ENCODE data around the gene PEX14.

The PEX14 gene

DNA sequence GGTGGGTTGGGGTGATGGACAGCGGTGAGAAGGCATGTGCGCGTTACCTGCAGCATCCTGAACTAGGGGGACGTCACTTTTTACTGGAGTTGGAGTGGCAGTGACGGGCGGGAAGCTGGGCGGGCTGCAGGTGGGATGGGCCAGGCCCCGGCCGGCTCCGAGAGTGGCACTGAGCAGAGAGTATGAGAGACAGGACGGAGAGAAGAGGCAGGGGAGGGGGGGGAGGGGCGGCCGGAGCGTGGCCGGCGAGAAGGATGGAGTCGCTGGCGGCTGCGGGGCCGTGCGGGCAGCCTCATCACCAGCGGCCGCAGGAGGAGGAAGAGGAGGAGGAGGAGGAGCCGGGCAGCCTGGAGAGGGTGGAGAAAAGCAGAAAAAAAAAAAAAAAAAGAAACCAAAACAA, 167.2 kb downstream of the PEX14 start:
- Histone ChIP-seq H3K36me3 (ENCODE audit: control insufficient read depth, insufficient read depth, low read length) (no peaks in the 10 kb centered on the region), H3K27ac (ENCODE audit: low read depth, low read length, severe bottlenecking) (no peak overlapping the region), H3K9me3 (ENCODE audit: control insufficient read depth, low read length) (no peaks in the 10 kb centered on the region), H3K4me3 (ENCODE audit: extremely low read depth, insufficient read depth, low read length, poor library complexity, severe bottlenecking) (no peak overlapping the region), H3K4me1 (ENCODE audit: control insufficient read depth, insufficient read depth, low read length, poor library complexity, severe bottlenecking) (no peaks in the 10 kb centered on the region)
- 61 to 84% methylated on average over 4 to 11 of the region's 24 CpGs for WGBS, 2 experiments (ENCODE audit: insufficient coverage in 2 of 2)

DNA sequence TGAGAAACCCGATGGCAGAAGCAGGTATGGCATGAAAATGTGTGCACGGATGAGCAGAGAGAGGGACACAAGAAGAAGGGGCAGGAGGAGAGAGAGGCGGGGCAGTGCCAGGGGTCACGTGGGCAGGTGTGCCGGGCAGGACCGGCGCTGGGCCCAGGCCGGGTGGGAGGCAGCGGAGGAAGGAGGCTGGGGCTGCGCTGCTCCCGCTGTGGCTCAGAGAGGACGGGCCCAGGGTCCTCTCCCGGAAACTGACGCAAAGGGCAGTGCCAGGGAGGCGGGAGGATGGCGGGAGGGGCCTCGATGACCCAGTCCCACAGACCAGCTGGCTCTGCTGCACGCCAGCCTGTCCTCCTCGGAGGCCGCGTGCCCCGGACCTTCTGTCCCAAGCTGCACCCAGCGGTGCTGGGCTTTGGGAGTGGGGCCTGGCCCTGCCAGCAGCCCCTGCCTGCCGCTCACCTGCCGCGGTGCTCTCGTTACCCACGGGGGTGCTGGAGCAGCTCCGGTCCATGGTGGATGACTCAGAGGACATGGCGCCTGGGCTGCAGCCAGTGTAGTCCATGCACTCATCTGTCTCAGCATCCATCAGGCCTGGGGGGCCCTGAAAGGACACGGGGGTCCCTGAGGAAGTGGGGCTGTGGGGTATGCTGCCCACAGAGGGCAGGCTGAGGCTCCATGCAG, 167.8 kb downstream of the PEX14 start:
- no peaks in the 10 kb centered on the region for H3K9me3 ChIP-seq (ENCODE audit: control insufficient read depth, low read length)
- H3K4me3 ChIP-seq (ENCODE audit: extremely low read depth, insufficient read depth, low read length, poor library complexity, severe bottlenecking): no peak overlapping the region
- WGBS, 2 experiments (ENCODE audit: insufficient coverage in 2 of 2): 91 to 95% methylated on average over 23 to 26 of the region's 31 CpGs
- no peaks in the 10 kb centered on the region for H3K4me1 ChIP-seq (ENCODE audit: control insufficient read depth, insufficient read depth, low read length, poor library complexity, severe bottlenecking)
- H3K27ac ChIP-seq (ENCODE audit: low read depth, low read length, severe bottlenecking): no peak overlapping the region
- no peaks in the 10 kb centered on the region for H3K36me3 ChIP-seq (ENCODE audit: control insufficient read depth, insufficient read depth, low read length)

DNA sequence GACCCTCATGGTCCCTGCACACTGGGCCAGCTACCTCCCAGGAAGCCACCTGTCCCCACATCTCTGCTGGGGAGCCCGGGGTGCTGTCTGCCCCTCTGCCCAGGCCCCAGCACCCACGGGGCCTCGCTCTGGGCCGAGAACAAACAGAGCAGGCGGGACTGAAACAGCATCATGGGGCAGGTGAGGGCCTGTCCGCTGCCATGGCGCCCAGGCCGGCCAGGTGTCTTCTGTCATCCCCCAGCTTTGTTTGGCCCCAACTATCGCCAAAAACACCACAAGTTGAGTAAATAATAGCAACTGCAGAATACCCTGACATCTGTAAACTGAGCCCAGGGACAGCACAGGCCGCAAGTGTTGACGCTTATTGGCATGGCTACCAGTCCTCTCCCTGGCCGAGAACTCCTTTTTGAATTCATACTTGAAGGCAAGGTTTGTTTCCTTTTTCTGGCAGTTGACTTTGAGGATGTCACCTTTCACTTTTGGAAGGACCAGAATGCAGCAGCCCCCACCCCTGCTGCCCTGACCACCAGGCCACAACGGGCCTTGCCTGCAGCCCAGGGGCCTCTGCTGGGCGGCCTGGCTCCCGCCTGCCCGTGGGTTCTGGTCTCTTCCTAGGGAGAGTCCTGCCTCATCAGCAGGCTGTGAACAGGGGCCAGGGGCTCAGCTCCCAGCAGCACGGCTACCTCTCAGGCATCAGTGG, 169.0 kb downstream of the PEX14 start:
- H3K4me3 ChIP-seq (ENCODE audit: extremely low read depth, insufficient read depth, low read length, poor library complexity, severe bottlenecking): no peak overlapping the region
- 88 to 94% methylated on average over 13 to 16 of the region's 17 CpGs for WGBS, 2 experiments (ENCODE audit: insufficient coverage in 2 of 2)
- H3K4me1 ChIP-seq (ENCODE audit: control insufficient read depth, insufficient read depth, low read length, poor library complexity, severe bottlenecking): no peaks in the 10 kb centered on the region
- no peaks in the 10 kb centered on the region for H3K36me3 ChIP-seq (ENCODE audit: control insufficient read depth, insufficient read depth, low read length)
- no peak overlapping the region for H3K27ac ChIP-seq (ENCODE audit: low read depth, low read length, severe bottlenecking)
- no peaks in the 10 kb centered on the region for H3K9me3 ChIP-seq (ENCODE audit: control insufficient read depth, low read length)

DNA sequence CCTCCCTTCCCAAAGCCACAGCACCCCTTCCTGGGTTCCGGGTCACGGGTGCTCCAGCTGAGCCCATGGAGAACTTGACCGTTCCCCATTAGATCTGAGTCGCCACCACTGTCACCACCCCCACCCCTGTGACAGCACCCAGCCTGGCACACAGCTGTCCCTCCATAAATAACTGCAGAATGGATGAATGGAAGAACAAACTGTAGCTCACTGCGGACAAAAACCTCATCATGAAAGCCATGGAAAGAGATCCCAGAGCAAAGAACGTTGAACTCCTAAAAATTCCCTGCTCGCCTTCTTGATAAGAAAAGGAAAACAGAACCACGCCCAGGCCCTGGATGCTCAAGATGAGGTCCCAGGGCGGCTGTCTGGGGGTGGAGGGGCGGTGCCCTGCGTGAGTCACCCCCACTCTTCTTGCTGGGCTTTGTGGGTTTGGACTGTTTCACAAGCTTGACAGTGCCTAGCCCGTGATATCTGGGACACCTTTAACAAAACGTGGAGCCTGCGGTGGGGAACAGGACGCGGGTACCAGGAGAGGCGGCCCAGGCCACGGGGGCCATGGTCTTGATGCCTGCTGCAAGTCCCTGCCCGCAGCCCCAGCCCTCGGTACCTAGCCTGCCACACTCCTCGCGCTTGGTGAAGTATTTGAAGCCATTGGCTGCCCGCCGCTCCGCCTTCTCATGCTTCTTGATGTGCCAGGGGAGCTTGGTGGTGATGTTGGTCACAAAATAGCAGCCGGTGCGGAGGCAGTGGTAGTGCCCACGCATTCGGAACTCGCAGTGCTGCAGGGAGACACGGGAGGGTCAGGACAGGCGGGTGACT, 169.8 kb downstream of the PEX14 start:
- H3K36me3 ChIP-seq (ENCODE audit: control insufficient read depth, insufficient read depth, low read length): no peaks in the 10 kb centered on the region
- H3K4me1 ChIP-seq (ENCODE audit: control insufficient read depth, insufficient read depth, low read length, poor library complexity, severe bottlenecking): no peaks in the 10 kb centered on the region
- H3K9me3 ChIP-seq (ENCODE audit: control insufficient read depth, low read length): no peaks in the 10 kb centered on the region
- 96% methylated on average over 24 to 30 of the region's 32 CpGs for WGBS, 2 experiments (ENCODE audit: insufficient coverage in 2 of 2)
- no peak overlapping the region for H3K4me3 ChIP-seq (ENCODE audit: extremely low read depth, insufficient read depth, low read length, poor library complexity, severe bottlenecking)
- no peak overlapping the region for H3K27ac ChIP-seq (ENCODE audit: low read depth, low read length, severe bottlenecking)

DNA sequence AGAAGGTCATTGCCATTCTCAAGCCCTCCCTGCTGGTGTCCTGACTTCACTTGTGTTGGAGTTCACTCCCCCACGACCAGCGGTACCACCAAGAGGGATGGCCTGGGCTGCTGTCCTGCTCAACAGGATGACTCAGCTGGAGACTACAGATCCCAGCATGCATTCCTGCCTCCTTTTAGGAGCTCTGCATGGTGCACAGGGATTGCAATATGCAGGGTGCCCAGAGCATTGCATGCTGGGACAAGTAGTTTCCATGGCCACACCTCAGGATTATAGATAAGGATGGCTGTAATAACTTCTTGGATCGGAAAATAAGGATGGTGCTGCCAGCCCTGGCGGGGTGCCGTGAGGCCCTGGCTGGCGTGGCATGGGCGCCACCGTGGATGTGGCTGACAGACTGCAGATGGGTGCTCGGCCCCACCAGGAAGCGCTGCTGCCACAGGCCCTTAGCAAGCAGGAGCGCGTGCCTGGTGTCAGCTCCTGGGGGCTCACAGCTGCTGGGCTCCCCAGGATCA, 171.7 kb downstream of the PEX14 start:
- Histone ChIP-seq H3K9me3 (ENCODE audit: control insufficient read depth, low read length) (no peaks in the 10 kb centered on the region), H3K36me3 (ENCODE audit: control insufficient read depth, insufficient read depth, low read length) (no peaks in the 10 kb centered on the region), H3K4me1 (ENCODE audit: control insufficient read depth, insufficient read depth, low read length, poor library complexity, severe bottlenecking) (peaks cover 5% of the 10 kb centered on the region), H3K4me3 (ENCODE audit: extremely low read depth, insufficient read depth, low read length, poor library complexity, severe bottlenecking) (no peak overlapping the region), H3K27ac (ENCODE audit: low read depth, low read length, severe bottlenecking) (no peak overlapping the region)
- 89% methylated on average over 12 of the region's 12 CpGs for WGBS, 2 experiments (ENCODE audit: insufficient coverage in 2 of 2)

DNA sequence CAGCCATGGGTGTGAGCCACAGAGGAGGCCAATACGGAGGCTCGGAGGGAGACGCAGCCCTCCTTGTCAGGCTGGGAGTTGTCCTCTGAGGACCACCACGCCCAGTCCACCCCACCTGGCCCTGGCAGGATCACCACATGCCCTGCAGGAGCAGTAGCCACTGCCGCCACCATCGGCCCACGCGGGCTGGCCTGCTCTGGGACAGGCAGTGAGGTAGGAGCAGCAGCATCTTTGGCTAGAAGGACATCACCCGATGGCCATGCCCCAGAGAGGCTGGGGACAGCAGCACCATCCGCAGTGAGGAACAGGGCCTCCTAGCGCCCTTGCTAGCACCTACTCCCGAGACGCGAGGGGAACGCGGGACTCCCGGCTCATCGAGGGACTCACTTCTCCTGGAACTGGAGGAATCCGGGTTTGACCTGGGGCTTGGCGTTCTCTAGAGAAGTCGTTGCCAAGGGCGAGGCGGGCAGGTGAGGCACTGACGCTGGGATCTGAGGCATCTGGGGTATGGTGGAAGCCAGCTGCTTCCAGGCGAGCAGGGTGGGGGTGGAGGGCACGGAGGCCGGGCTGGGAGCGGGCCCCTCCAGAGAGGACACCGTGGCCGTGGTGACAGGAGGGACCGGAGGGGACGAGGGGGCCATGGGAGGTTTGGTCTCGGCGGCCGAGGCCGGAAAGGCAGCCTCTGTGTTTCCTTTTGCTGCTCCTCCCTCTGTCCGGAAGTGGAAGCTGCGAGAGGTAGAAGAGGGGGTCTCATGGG, 172.8 kb downstream of the PEX14 start:
- H3K9me3 ChIP-seq (ENCODE audit: control insufficient read depth, low read length): no peaks in the 10 kb centered on the region
- no peak overlapping the region for H3K4me3 ChIP-seq (ENCODE audit: extremely low read depth, insufficient read depth, low read length, poor library complexity, severe bottlenecking)
- H3K36me3 ChIP-seq (ENCODE audit: control insufficient read depth, insufficient read depth, low read length): no peaks in the 10 kb centered on the region
- H3K27ac ChIP-seq (ENCODE audit: low read depth, low read length, severe bottlenecking): no peak overlapping the region
- peaks cover 11% of the 10 kb centered on the region for H3K4me1 ChIP-seq (ENCODE audit: control insufficient read depth, insufficient read depth, low read length, poor library complexity, severe bottlenecking)
- 95 to 97% methylated on average over 24 to 32 of the region's 38 CpGs for WGBS, 2 experiments (ENCODE audit: insufficient coverage in 2 of 2)

DNA sequence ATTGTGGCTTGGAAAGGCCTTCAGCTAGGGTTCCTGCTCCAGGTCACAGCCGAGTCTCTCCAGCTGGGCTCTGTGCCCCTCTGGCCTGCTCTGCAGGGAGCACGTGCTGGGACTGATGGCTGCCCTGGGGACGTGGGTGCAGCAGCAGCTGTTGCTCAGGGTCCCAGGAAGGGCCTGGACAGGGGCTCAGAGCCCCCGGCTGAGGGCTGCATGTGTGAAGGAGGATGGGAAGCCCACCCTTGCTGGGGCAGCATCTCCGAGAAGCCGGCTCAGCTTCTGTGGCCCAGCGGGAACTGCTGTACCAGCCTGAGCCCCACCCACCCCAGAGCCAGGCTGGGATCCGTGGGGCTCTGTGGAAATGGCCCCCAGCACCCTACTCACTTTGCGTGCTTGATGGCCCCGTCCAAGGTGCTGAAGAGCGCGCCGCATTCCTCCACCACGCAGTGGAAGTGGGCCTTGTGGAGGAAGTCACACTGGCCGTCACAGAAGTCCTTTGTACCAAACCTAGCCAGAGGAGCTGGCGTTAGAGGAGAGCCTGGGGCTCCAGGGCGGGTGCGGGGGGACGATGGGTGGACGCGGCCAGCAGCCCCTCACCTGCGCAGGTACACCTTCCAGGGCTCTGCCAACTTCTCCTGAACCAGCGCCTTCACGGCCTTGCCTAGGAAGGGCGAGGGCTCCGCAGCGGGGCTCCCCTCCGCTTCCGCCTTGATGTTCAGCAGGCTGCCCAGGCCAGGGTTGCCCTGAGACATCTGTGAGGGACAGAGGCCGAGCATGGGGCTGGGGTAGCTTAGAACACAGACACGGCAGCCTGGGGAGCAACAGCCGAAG, 174.2 kb downstream of the PEX14 start:
- peaks cover 11% of the 10 kb centered on the region for H3K4me1 ChIP-seq (ENCODE audit: control insufficient read depth, insufficient read depth, low read length, poor library complexity, severe bottlenecking)
- 63 to 77% methylated on average over 27 to 29 of the region's 32 CpGs for WGBS, 2 experiments (ENCODE audit: insufficient coverage in 2 of 2)
- no peaks in the 10 kb centered on the region for H3K36me3 ChIP-seq (ENCODE audit: control insufficient read depth, insufficient read depth, low read length)
- H3K4me3 ChIP-seq (ENCODE audit: extremely low read depth, insufficient read depth, low read length, poor library complexity, severe bottlenecking): no peak overlapping the region
- no peak overlapping the region for H3K27ac ChIP-seq (ENCODE audit: low read depth, low read length, severe bottlenecking)
- H3K9me3 ChIP-seq (ENCODE audit: control insufficient read depth, low read length): no peaks in the 10 kb centered on the region

DNA sequence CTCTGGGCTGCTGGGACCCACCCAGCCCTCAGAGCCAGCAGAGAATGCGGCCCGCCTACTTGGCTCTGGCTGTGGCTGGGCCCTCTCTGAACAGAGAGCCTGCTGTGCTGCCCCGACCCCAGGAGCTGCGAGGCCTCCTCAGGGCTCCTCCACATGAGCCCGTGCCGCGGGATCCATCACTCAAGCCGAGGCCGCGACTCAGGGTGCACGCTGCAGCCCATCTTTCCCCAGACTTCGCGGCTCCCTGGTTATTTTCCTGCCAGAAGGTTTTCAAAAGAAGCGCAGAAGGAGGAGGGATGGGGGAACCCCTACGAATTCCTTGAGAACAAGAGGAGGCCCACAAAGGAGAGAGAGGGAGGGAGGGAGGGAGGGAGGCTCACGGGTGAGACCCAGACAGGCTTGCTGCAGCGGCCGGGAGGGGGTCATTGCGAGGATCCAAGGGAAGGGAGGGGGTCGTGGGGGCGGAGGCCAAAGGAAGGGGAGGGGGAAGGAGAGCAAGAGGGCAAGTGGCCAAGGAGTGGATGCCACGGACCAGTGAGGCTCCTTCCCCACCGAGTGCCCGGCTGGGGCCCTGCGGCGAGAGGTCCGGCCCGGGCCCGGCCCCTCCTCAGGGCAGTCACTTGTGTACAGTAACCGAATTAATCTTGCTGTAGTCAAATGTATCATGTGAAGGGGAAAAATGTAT, 174.9 kb downstream of the PEX14 start:
- no peaks in the 10 kb centered on the region for H3K36me3 ChIP-seq (ENCODE audit: control insufficient read depth, insufficient read depth, low read length)
- no peak overlapping the region for H3K4me3 ChIP-seq (ENCODE audit: extremely low read depth, insufficient read depth, low read length, poor library complexity, severe bottlenecking)
- peaks cover 11% of the 10 kb centered on the region for H3K4me1 ChIP-seq (ENCODE audit: control insufficient read depth, insufficient read depth, low read length, poor library complexity, severe bottlenecking)
- WGBS, 2 experiments (ENCODE audit: insufficient coverage in 2 of 2): 14 to 16% methylated on average over 22 to 26 of the region's 30 CpGs
- H3K27ac ChIP-seq (ENCODE audit: low read depth, low read length, severe bottlenecking): peak overlapping the region; percentile 23
- H3K9me3 ChIP-seq (ENCODE audit: control insufficient read depth, low read length): no peaks in the 10 kb centered on the region

DNA sequence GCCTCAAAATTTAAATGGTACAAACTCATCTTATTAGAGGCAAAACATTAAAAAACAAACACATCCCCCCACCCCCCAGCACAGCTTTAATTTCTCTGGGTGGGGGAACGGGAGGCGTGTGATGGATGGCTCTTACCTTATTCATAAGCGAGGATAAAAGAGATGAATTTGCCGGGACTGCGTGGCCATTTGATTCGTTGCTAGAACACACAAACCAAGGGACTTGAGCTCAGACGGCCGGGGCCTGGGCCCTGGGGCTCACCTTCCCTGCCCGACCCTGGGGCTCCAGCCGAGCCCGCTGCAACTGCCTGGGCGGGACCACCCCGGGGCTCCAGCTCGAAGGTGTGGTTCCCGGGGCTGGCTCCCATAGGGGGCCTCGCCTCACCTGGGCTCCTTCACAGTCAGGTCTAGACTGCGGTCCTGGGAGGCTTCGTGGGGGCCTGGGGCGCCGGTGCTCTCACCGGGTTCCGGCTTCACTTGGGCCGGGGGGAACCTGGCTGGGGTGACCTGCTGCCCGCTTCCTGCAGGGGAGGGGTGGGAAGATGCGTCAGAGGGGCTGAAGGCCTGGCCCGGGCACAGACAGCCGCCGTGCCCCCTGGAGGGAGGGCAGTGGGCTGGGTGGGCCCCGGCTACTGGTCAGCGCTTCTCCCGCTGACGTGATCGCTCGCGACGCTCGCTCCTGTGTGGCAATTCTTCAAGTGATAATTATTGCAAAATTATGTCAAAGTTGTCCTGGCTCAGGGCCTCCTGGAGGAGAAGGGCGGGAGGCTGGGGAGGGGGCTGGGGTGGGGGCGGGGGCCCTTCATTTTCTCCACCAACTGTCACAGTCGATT, 176.0 kb downstream of the PEX14 start:
- WGBS, 2 experiments (ENCODE audit: insufficient coverage in 2 of 2): 30% methylated on average over 29 to 34 of the region's 40 CpGs
- Histone ChIP-seq H3K4me3 (ENCODE audit: extremely low read depth, insufficient read depth, low read length, poor library complexity, severe bottlenecking) (no peak overlapping the region), H3K27ac (ENCODE audit: low read depth, low read length, severe bottlenecking) (no peak overlapping the region)

More for the DNA sequence above, 176.0 kb downstream of the PEX14 start:
- Histone ChIP-seq H3K4me1 (ENCODE audit: control insufficient read depth, insufficient read depth, low read length, poor library complexity, severe bottlenecking) (peaks cover 11% of the 10 kb centered on the region), H3K9me3 (ENCODE audit: control insufficient read depth, low read length) (no peaks in the 10 kb centered on the region), H3K36me3 (ENCODE audit: control insufficient read depth, insufficient read depth, low read length) (no peaks in the 10 kb centered on the region)

All from mesodermal cell (in vitro differentiated cells).